GM19043 (cell line): ENCODE measurements around the gene VMAC.

ENCODE experiments used
- ATAC-seq: cut with Tn5 transposase; IDR thresholded peaks from one replicate; pipeline ENCODE4 v1.9.1; 2021; ENCODE audit warnings: low read depth; ENCODE audit not compliant: unreplicated experiment

Gene VMAC

DNA sequence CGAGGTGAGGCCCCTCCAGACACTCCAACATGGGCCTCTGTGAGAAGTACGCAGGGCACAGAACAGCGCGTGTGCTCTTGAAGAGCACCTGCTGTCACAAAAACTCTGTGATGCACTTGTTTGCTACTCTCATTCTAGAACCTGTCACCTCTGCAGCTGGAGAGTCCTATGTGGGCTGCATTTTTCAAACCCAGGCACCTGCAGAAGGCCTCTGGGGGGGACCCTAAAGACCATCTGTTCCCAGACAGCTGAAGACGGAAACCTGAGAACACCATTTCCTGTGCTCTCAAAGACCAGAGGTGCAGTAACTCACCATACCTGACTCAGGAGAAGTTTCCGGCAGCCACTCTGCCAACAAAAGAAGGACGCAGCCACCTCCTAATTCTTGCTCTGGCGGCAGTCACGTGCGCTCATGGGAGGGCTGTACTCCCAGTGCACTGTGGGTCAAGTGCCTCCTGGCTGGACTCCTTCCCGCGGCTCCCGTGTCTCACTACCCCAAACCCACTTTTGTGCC, 45.2 kb downstream of the VMAC start:
- no peak for ATAC-seq

DNA sequence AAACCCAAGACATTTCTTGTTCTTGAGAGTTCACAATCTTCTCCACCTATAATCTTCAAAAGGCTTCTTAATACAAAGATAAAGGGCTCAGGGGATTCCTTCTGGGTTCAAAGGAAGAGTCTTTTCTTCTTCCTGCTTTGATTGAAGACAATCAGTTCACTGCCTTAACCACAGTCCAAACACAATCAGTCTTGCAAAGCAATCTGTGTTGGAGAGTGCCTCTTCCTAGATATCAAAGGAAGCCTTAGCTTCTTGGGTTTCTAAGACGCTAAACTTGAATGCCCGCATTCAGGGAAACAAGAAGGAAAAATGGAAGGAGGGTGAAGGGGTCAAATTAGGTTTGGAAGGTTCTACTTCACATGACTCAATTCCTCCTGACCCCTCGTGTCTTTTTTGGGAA, 46.1 kb downstream of the VMAC start:
- no peak for ATAC-seq

DNA sequence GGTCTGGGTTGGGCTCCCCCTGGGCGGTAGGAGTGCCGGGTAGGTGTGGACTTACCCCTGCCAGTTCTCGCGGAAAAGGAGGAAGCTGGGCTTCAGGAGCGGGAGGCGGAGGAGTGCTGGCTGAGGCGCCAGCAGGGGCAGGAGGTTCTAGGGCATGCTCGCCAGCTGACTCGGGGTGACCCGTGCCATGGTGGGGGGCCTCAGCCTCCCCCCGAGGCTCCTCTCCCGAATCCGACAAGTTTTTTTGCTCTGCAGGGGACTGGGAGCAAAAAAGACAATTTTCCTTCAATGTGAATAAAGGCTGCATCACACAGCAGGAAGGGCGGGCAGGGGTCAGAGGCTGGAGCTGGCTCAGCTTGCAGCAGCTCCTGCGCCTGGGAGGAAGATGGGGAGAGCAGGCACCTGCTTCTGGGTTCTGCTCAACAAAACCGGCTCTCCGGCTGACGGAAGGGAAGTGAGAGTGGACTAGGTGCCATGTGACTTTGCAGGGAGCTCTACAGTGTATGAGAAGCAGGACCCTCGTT, 46.7 kb downstream of the VMAC start:
- no peak for ATAC-seq

DNA sequence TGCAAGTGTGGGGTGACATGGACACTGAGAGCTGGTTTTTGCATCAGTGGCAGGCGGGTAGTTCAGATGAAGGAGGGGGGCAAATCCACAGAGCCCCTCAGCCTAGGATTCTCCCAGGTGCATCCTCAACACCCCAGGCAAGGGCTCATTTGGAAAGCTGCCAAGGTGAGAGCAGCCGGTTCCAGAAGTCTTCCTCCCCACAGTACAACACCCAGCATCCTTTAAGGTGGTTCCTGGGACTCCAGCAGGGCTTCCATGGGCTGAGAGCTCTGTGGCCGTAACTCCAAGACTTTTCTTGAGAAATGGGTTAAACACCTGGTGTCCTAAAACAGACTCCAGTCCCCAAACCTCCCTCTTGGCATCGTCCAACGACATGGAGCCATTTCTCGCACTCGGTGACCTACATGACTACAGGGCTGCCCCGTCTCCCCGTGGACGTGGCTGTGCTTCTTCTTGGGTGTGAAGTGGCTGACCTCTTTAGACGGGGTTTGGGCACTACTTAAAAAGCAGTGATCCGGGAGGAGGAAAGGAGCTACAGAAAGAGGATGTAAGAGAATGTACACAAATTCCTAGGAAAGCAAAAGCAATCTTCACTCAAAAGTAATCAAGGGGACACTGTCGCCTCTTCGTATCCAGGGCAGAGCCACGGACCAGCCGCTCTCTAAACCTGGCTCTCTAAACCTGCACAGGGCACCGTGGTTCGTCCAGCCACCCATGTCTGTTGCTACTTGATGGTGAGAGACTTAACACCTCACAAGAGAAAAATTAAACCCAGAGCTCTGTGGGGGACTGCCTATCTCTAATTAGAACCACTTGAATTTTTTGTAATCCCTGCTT, 47.7 kb downstream of the VMAC start:
- ATAC-seq, result no peak

DNA sequence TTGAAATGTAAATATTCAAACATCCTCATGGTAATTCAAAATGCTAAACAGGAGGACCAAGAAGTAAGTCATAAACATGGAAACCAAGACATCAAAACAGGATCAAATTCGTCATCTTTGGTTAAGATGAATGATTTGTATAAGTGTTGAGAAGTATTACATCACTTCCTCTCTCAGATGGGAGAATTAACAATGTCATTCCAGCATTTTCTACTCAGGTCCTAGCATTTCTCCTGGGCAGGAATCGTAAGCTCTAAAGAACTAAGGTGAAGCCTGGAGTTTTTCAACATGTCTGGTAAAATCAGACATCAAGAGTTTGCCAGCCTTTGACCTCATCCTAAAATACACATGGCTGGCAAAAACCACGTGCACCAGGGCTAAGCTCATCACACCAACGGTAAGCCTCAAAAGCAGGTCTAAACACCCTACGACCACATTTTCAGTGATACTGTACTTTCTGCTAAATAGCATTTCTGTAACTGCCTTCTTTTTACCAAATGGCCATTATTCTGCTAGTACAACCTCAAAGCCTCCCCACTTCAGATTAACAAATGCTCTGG, 48.4 kb downstream of the VMAC start:
- ATAC-seq, result no peak

DNA sequence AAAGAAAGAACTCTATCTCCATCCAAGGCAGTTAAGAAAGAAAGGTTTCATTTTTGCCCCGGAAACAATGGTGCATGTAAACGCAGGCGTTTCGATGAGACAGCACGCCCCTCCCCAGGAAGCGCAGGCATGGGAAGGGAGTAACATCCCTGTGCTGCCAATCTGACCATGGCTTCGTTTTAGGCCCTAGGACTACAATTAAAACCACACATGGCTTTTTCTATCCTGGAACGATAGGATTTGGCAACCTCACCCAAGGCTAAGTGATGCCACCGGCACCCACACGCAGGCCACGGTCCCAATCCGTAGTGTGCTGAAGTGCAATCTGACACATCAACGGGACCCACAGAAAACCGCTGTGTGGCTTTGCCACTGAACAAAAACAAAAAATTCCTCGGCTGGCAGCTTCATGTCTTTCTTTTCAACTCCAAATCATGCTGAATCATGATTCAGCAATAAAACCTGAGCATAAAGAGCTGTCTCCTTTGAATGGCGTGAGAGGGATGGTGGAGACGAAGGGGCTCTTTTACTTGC, 49.1 kb downstream of the VMAC start:
- ATAC-seq, result no peak

DNA sequence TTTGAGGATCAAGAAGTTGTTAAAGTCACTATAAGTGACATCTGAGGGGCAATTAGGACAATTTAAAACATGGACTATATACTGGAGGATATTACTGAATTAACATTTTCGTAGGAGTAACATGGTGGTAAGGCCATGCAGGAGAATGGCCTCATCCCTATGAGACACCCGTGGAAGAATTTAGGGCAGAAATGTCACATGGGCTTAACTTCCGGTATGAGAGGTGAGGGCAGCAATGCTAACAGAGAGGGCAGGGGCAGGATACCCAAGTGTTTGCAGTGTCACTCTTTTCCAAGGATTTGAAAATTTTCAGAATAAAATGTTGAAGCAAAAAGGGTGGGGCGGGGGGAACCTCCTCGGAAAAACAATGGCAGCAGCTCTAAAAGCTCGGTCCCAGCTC, 49.6 kb downstream of the VMAC start:
- ATAC-seq, result no peak

DNA sequence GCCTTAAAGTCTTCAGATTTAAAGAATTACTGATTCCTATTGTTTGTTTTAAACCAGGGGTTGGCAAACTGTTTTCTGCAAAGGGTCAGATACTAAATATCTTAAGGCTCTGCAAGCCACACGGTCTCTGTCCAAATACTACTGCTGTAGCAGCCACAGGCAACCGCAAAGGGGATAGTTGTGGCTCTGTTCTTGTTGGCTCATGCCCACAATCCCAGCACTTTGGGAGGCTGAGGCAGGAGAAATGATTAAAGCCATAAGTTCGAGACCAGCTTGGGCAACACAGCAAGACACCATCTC, 50.9 kb downstream of the VMAC start:
- no peak for ATAC-seq

DNA sequence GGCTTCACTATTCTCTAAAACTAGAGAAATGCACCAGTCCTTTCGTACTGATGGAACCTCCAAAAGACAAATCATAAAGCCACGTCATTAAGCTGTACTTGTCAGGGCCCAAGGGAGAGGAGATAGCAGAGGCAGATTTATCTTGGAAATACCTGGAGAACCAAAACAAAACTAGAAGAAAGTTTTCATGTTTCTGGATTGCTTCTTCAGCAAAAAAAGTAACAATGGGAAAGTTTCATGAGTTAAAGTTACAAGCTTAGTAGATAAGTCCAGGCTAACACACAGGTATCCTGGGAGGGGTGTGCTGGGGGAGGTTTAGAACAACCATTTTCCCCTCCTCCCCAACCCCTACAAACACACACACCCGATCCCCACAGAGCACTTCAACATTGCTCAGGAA, 51.7 kb downstream of the VMAC start:
- ATAC-seq, result no peak

DNA sequence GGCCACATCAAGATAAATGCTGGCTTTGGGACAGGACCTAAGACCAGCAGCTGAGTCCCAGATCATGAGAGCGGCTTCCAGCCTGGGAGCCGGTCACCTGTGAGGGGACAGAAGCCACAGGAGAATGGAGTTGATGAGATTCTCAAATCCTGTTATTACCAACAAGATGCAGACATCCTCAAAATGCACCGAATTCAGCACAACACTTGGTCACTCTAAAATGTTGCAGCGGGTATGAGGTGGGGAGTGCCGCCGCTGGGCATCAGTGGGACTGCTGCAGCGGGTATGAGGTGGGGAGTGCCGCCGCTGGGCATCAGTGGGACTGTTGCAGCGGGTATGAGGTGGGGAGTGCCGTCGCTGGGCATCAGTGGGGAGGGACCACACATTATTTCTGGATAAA, 52.1 kb downstream of the VMAC start:
- no peak for ATAC-seq

DNA sequence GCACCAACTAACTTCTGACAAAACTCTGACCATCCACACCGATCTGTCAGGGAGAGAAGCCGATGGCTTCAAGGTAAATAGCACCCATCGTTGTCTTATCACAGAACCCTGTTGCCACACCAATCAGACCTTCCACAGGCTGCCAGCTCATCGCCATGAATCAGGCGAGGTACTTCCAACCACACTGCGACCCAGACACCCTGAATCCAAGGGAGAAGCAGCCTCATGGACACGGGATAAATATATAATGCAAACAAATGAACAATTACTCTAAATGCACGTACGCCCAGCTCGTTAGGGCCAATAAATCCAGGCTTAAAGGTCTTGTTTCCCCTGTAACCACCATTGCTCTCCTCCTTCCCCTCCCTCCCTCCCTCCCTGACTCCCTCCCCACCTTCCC, 52.5 kb downstream of the VMAC start:
- no peak for ATAC-seq

DNA sequence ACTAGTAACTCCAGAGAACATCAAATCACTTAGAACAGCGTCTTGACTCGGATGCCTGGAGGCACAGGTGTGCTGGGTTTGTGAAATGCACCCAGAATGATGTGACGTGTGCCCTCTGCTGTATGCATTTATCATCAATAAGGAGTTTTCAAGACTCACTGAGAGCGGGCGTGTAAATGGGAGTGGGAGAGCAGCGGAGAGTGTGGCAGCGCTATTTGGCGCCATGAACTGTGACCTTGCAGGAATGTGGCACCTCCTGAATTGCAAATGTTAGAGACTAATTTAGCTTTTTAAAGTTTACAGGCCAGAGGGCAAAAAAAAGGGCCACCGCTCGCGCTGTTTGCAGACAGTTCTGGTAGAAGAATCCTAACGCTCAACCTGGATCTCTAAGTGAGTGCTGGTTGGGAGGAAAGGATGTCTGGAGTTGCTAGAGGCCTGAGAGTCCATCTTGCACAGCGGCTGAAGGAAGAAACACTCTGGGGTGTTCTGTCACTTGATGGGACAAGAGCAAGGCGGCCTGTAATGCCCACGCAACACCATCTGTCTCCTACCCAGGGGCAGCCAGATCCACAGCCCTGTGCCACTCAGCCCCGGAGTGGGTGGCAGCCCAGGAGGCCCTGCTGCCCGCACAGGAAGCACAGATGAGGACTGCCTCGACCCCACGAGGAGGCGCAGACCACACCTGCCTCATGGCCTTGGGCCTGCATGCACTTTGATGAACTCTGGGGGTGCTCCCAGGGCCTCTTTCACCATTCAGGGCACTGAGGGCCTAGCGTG, 53.6 kb downstream of the VMAC start:
- ATAC-seq, result no peak

DNA sequence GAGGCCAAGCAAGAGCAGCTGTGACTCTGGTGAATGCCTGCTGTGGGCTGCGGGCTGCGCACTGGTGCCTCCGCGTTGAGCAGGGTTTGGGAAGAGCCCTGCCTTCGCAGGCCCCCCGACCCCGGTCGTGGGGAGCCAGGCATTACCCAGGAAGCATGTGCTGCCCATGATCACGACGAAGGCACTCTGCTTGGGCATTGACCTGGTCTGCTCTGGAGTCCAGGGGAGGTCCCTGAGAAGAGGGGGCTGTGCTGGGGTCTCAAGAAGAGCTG, 54.1 kb downstream of the VMAC start:
- no peak for ATAC-seq

DNA sequence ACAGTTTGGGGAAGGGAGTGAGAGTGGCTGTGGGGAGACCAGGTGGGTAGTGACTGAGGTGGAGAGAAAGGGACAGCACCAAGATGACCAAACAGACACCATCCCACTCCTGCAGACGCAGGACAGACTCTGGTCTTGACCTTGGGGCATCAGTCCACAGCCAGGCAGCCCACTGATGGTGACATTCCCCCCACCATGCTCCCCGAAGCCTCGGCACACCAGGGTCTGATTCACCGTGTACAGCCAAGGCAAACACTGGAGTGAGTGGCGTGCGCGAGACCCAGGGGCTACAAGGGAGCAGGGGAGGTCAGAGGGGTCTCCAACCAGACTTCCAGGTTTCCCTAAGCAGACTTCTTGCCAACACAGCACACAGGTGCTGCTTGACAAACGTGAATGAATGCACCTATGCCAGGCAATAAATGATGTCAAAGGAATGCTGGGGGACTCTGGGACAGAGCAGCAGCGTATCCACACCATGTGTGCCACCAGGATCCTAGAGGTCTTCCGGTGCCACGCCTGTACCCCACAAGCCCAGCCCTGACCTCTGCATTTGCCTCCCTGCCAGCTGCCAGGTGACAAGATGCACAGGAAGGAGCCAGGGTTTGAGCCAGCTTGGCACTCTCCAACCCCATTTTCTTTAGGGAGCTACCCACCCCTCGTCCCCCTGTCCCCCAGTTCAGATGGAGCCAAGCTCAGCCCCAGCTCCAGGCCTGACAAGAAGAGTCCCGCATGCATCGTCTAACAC, 54.8 kb downstream of the VMAC start:
- no peak for ATAC-seq
